GM18867 (cell line): ENCODE results near the gene HIPK3.
"Not testable (repeated sequence)": the region's sequence is repeated elsewhere in the genome, so short reads cannot be mapped to it uniquely, and the experiment has no call there.

Source experiments
- ATAC-seq: cut with Tn5 transposase; IDR thresholded peaks from one replicate; pipeline ENCODE4 v1.9.1; 2021; ENCODE audit warnings: mild to moderate bottlenecking, moderate library complexity; ENCODE audit not compliant: unreplicated experiment

Gene HIPK3

DNA sequence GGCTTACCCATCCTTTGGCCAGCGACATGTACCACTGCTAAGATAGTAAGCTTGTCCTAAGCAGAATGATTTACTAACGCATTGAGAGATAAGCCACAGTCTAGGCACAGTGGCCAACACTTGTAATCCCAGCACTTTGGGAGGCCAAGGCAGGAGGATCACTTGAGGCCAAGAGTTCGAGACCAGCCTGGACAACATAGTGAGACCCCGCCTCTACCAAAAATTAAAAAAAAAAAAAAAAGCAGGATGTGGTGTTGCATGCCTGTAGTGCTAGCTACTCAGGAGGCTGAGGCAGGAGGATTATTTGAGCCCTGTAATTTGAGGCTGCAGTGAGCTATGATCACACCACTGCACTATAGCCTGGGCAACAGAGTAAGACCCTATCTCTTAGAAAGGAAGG, 93.1 kb downstream of the HIPK3 start:
- no peak for ATAC-seq

DNA sequence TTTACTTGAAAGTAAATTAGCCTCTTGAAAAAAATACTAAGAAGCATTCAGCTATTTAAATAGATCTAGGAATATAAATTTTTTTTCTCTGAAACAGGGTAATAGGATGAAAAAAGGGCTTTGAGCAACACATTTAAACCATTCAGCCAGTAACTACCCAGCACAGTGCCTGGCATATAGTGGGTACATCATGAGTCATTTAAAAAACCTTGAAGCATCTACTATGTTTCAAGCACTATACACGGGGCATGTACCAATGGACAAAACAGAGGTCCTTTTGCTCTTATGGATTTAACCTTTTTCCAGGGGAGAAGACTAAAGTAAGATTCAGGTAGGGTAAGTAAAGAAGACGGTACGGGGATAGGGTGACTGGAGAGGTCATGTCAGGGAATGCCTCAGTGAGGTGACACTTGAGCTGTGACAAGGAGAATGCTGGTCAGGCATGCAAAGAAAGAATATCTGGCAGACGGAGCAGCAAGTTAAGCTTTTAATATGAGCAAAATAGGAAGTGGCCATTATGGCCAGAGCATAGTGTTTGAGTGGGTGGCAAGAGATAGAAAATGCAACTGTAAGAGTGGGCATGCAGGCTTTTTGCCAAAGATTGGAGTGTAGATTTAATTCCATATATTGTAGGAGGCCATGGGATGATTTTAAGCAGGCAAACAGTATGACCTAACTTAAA, 101.1 kb downstream of the HIPK3 start:
- ATAC-seq = no peak

DNA sequence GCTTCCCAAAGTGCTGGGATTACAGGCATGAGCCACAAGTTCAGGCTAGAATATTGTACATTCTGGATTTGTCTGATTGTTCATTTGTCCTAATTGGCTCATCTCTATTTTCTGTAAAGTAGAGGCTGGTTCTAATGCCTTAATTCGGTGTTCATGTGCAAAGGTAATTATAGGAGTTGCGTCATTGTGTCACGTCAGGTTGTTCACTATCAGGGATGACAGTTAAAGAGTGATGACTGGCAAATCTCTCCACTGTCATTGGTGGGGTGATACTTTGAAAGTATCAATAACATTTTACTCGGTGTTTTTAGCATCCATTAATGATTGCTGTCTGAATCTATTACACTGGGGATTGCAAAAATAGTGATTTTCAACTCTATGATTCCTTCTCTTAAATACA, 103.5 kb downstream of the HIPK3 start:
- ATAC-seq = no peak

DNA sequence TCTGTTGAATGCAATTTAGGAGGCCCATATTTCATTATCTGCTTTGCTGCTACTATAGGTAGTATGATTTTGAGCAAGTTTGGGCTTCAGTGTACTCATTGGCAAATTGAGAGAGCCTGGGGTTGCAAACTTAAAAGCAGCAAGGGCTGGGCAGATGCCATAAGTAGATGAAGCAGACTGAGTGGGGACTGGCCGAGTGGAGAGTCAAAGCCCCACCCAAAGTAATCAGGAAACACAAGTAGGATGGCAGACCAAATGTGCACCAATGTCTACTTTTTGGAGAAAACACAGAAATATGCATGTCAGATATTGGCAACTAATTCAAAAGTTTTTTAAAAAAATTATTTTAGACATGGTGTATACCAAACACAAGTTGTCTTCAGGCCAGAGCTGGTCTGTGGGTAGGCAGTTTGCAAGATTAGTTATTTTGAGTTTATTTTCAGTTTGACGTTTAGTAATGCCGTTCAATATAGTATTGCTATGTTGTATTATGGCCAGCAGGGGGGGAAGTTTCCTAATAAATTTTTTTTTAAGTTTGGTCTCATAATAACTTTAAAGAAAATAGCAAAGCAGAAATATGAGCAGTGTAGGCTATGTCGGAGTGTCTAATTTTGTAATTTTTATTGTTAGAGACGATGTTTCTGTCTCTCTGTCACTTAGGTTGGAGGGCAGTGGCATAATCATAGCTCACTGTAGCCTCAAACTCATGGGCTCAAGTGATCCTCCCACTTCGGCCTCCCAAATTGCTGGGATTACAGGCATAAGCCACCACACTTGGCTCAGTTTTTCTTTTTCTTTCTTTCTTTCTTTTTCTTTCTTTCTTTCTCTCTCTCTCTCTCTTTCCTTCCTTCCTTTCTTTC, 105.1 kb downstream of the HIPK3 start:
- ATAC-seq = no peak

DNA sequence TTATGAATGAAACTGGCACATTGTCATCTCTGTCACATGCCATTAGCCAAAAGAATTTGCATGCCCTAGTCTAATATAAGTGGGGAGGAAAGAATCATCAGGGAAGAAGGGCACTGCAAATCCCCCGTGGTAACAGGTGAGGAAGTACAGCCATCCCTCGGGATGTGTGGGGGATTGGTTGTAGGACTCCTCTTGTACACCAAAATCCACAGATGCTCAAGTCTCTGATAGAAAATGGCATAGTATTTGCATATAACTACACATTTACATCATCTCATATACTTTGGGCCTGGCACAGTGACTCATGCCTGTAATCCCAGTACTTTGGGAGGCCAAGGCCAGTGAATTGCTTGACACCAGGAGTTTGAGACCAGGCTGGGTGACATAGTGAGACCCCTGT, 109.7 kb downstream of the HIPK3 start:
- no peak for ATAC-seq

DNA sequence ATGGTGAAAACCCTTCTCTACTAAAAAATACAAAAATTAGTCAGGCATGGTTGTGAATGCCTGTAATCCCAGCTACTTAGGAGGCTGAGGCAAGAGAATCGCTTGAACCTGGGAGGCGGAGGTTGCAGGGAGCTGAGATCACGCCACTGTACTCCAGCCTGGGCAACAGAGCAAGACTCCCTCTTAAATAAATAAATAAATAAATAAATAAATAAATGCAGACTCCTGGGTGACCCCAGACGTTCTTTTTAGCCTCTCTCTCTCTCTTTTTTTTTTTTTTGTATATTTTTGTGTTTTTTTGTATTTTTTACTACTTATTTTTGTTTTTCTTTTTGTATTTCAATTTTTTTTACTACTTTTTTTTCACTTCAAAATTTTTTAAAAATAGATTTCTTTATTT, 111.3 kb downstream of the HIPK3 start:
- ATAC-seq = not testable (repeated sequence)

DNA sequence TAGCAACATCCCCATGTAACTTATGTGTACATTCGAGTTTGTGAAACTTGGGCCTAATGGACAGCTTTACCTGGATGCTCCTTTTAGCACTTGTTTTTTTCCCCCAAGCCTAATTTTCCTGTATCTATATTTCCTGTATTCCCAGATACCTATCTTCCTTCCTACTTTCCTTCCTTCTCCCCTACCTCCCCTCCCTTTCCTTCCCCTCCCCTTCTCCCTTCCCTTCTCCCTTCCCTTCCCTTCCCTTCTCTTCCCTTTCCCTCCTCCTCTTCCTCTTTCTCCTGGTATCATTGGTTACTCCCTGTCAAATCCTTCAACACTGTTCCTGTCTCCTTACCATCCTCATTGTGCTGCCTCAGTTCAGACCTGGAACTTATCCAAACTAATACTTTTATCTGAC, 111.8 kb downstream of the HIPK3 start:
- no peak for ATAC-seq

DNA sequence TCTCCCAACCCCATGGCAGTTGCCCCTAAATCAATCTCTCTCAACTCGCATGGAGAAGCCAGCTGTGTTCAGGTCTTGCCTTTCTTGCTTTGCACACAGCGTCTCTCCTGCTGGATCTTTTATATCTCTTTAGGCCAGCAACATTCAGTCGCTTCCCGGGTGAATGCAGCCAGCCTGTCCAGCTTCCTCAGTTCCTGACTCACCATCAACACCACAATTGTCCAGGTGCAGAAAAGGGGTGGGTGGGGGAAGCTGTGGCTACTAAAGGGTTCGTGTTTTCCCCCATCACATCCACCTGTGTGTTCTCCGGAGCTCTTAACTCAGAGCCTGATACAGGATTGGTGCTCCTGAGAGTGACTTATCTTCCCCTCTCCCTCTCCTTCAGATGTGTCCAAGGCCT, 116.5 kb downstream of the HIPK3 start:
- ATAC-seq = no peak

DNA sequence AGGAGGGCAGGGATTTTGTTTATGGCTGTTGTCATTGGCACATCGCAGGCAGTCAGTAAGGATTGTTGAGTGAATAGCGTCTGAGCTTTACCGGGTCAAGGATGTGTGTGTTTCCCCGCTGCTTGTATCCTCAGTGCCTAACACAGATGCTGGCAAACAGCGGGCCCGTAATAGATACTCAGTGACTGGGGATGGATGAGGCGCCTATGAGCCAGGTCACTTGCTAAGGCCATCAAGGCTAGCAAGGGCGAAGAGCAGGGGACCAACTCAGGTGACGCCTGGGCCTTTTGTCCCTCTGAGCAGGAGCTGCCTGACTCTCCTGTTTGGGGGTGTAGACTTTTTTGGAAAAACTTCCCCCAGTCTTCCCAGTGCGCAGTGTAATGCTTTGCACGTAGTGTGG, 118.1 kb downstream of the HIPK3 start:
- no peak for ATAC-seq

DNA sequence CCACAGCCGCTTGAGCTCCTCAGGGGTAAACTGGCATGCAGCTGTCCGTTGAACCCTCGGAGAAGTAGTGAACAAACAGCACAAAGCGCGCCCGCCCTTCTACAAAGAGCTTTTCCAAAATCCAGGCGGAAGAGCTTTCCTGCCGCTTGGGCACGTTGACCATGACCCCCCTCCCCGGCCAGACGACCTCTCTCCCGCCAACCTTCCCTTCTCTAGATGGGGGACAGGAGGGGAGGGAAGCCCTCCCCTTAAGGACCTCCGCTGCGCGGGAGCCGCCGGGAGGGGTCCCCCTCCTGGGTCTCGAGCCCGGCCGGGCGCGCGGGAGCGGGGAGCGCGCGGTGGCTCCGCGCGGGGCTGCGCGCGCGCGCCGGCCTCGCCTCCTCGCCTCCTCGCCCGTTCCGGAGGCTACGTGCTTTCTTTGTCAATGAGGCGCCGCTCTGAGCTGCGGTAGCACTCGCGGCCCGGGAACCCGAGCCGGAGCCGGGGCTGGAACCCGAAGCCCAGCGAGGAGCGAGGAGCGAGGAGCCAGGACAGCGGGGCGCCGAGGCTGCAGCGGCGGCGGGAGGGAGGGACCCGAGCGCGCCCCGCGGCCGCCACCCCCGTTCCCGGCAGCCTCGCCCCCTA, 118.6 kb downstream of the HIPK3 start, which contains the start of gene KIAA1549L:
KIAA1549L (plus strand) TSS at position 421 of the 624 bp plus-strand sequence.
- no peak for ATAC-seq

DNA sequence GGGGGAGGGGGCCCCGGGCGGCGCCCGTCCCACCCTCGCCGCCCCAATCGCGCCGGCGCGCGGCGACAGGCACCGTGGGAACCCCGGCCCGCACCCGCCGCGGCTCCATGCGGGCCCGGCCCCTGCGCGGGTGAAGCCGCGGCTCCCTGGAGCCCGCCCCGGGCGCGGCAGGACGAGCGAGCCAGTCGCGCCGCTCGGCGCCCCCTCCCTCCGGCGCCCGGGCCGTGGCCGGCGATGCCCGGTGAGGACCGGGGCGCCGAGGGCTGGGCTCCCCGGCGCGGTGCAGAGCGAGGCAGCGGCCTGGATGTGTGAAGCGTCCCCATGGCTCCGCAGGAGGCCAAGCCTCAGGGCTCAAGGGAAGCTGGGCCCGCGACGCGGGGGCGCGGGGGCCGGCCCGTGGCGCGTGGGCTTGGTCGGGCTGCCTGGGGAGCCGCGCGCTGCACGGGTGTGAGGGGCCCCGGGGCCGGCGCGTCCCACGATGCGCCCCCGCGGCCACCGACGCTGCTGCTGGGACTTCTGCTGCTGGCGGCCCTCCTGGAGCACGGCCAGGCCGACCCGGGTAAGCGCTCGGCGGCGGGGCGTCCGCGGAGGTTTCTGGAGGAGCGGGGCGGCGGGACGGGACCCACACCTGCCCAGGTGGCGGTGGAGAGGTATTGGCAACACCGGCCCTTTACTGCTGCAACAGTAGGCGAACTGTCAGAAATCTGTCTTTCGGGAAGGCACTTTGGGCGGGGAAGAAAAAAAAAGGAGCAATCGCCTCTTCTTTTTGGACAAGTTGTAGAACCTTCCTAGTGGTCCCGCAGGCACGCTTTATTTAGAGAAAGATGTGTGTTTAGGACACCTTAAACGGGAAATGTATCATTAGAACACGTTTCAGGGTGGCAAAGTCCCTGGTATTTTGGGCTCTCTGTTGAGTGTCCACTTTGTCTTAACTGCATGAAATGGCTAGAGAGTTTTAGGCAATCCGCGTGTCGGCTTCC, 119.4 kb downstream of the HIPK3 start:
- ATAC-seq = no peak

DNA sequence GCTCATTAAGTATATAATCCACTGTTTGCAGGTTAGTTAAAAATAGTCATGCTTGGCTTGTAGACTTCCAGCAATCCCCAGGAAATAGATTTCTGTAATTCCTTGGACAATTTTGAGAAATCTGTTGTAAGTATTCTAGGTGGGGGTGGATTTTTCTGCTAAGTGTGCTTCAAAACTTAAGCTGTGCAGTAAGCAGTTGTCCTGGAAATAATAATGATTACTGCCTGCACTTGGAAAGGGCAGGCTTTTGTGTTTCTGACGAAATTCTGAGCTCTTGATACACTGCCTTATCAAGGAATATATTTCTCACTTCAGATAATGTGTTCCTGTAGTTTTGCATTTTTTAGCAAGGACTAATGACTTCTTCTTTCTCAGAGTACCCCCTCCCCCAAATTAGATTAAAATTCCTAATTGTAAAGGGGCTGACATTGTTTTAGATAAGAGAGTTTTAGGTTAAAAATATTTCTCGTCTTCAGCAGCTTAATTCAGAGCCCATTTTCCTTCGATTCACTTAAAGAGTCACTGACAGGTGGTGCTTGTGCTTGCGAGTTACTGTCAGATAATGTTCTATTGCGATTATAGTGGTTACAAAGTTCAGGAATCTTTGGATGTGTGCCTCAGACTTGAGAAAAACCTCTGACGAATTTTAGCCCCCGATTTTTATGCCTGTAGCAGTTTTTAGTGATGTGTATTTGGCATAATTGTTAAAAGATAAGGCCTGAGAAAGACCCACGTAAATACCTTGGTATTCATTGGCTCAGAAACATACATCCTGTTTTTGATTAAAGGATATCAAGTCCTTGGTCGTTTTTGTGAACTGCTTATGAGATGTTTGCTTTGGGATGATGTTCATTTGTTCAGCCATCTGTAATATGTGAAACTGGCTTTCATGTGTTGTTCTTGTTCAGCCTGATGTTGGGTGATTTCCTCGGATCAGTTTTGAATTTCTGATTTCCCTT, 120.5 kb downstream of the HIPK3 start:
- no peak for ATAC-seq

DNA sequence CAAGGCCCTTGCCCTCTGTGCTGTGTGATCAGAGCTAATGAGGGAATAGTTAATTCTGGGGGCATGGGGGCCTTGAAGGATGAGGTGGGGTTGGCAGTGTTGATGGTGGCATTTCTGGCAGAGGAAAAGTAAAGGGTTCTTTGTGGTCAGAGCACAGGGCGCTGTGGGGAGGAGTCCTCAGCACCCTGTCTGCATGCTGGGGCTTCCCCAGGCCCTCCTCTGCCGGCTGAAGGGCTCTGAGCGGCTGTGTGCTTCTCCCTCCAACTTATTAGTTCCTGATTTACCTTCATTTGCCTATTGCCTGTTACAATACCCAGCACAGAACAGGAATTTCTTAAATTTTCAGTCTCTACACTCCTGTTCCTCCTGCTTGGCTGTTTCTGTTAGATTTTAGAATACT, 122.8 kb downstream of the HIPK3 start:
- ATAC-seq = no peak

DNA sequence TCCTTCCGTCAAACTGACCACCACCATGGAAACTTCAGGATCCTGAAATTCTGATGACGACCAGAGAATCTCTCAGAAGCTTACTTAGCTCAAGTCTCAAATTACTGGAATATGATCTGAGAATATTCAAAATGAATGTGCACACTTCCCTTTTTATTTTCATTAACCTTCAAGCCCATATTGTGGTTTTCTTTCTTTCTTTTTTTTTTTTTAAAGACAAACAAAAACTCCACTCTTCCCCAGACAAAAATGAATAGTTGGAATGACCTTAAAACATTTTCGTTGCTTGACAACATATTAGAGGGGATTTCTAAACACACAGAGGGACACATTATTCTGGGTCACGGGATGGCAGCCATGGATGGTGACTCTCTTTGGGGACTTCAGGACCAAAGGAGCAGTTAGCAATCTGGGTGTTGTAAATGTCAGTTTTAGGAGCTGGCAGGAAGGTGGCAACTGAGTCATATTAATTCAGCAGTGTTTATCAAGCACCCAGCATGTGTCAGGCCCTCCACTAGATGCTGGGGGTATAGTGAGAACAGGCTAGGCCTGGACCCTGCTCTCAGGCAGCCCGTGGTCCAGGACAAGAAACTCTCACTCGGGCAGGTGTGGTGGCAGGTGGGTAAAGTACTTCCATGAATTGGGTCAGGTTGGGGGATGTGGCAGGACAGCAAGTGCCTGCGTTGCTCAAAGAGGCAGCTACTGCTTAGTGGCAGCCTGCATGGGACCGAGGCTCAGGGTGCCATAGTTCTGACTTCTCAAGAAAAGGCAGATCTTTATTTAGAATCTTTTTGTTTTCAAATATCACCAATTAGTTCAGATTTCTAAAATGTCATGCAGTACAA, 126.1 kb downstream of the HIPK3 start:
- ATAC-seq = no peak

DNA sequence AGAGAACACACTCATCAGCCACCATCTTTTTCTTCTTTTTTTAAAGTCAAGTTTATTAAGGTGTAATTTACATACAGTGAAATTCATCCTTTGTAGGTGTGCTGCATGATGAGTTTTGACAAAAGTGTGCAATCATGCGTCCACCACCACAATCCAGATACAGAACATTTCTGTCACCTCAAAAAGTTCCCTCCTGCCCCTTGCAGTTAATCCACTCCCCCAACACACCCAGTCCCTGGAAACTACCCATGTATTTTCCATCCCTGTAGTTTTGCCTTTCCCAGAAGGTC, 126.7 kb downstream of the HIPK3 start:
- no peak for ATAC-seq

DNA sequence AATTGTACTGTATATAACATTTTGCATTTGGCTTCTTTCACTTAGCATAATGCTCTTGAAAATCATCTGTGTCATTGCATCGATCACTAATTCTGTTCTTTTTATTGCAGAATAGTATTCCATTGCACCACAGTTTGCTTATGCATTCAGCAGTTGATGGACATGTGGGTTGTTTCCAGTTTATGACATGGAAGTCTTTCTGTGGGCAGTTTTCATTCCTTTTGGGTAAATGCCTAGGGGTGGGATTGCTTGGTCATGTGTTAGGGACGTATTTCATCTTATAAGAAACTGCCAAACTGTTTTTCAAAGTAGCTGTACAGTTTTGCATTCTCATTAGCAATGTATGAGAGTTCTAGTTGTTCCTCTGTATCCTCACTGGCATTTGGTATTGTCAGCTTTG, 127.0 kb downstream of the HIPK3 start:
- no peak for ATAC-seq

DNA sequence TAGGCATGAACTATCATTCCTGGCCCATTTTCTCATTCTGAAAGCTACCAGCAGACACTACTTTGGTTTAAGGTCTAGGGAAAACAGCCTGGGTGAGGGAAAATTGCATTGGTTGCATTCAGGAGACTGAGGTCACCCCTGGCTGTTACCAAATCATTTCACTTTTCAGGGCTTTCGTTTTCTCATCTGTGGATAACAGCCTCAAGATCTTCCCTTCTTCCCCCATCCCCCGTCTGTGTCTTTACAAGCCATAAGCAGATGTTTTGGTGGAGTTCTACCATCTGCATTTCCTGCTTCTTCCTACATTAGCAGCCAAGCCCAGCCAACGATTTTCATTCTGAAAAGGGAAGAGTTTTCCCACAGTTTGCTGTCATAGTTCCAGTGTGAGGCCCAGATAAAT, 130.4 kb downstream of the HIPK3 start:
- ATAC-seq = no peak

DNA sequence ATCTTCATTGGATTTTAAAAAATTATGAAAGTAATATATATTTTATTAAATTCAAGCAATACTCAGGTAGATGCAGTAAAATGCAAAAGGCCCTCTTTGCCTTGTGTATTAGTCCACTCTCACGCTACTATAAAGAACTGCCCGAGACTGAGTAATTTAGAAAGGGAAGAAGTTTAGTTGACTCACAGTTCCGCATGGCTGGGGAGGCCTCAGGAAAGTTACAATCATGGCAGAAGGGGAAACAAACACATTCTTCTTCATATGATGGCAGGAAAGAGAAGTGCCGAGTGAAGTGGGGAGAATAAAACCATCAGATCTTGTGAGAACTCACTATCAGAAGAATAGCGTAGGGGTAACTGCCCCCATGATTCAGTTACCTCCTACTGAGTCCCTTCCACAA, 130.8 kb downstream of the HIPK3 start:
- ATAC-seq = no peak
